ENCODE data around the gene FOXN3.
A peak's percentile ranks its signal among the peaks of the same experiment; 100 is the strongest.

The FOXN3 gene

DNA sequence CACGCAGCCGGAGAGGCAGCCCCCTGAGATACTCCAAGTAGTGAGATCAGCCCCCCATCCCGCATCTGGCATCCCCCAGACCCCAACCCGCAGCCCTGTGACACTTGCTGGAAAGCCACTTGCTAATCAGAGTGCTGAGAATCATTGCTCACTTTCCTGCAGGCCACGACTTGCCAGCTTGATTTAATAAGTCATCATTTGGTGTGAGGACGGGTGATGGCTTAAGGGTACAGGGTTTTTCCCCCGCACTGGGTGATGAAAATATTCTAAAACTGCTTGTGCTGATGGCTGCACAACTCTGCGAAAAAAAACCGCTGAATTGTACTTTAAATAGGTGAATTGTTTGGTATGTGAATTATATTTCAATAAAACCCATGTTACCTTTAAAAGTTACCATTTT, 171.2 kb downstream of the FOXN3 start:
- TF ChIP-seq, protein P1, sequence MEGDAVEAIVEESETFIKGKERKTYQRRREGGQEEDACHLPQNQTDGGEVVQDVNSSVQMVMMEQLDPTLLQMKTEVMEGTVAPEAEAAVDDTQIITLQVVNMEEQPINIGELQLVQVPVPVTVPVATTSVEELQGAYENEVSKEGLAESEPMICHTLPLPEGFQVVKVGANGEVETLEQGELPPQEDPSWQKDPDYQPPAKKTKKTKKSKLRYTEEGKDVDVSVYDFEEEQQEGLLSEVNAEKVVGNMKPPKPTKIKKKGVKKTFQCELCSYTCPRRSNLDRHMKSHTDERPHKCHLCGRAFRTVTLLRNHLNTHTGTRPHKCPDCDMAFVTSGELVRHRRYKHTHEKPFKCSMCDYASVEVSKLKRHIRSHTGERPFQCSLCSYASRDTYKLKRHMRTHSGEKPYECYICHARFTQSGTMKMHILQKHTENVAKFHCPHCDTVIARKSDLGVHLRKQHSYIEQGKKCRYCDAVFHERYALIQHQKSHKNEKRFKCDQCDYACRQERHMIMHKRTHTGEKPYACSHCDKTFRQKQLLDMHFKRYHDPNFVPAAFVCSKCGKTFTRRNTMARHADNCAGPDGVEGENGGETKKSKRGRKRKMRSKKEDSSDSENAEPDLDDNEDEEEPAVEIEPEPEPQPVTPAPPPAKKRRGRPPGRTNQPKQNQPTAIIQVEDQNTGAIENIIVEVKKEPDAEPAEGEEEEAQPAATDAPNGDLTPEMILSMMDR (IDR thresholded peaks at IDR 0.05; ENCODE audit: insufficient read depth, low read depth, low read length, missing control alignments): no peak
- DNase-seq (ENCODE audit: low read depth): peak; percentile 91
- H3K4me3 ChIP-seq (ENCODE audit: low read length): no peak overlapping the region

DNA sequence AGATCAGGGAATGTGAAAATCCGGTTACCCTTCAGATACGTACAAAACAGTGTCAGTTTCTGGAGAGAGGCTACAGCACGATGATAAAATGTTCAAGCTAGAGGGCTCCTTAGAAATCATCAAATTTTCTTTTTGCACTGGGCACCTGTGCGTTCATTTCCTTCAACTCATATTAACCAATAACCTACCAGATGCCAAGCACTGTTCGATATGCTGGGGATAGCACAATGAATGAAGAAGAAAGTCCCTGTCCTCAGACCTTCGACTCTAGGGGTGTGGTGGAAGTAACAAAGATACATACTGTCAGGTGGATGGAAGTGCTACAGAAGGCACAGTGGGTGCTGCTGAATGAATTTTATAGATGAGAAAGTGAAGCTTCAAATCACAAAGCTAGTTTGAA, 172.3 kb downstream of the FOXN3 start:
- DNase-seq (ENCODE audit: low read depth): no peak
- TF ChIP-seq, protein P1 (IDR thresholded peaks at IDR 0.05; ENCODE audit: insufficient read depth, low read depth, low read length, missing control alignments): no peak
- no peak overlapping the region for H3K4me3 ChIP-seq (ENCODE audit: low read length)

DNA sequence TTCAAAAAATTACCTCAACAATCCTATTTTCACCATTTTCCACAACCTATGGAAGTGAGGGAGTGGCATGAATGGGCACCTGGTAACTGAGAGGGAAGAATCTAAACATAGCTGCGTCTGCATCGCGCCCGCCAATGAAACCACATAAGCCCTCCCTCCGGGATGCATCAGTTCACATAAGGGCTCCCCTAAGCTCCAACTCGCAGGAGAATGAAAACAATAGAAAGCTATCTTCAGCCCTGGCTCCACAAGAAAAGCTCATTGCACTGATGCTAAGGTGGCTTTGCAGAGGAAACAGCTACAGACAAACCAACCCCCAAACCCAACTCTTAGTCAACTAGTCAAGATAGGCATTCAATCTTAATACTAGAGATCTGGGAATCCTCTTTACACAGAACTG, 173.3 kb downstream of the FOXN3 start:
- no peak for DNase-seq (ENCODE audit: low read depth)
- TF ChIP-seq, protein P1 (IDR thresholded peaks at IDR 0.05; ENCODE audit: insufficient read depth, low read depth, low read length, missing control alignments): no peak
- H3K4me3 ChIP-seq (ENCODE audit: low read length): no peak overlapping the region

DNA sequence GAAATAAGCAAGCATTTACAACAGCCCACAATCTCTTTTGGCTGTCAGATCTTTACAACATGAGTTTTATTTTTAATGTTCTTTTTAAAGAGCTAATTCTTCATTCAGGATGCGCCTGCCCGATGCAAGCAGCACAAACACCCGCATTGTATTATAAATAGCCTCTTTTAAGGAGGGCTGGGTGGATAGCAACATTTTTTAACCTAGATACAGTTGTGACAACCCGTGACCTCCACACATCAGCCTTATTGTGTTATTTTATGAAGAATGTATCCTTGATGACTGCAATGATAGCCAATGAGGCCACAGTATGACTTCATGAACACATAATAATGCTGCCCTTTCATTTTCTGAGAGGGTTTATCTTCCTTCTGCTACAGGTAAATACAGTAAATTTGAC, 173.7 kb downstream of the FOXN3 start:
- TF ChIP-seq, protein P1 (IDR thresholded peaks at IDR 0.05; ENCODE audit: insufficient read depth, low read depth, low read length, missing control alignments): no peak
- no peak overlapping the region for H3K4me3 ChIP-seq (ENCODE audit: low read length)
- DNase-seq (ENCODE audit: low read depth): no peak

DNA sequence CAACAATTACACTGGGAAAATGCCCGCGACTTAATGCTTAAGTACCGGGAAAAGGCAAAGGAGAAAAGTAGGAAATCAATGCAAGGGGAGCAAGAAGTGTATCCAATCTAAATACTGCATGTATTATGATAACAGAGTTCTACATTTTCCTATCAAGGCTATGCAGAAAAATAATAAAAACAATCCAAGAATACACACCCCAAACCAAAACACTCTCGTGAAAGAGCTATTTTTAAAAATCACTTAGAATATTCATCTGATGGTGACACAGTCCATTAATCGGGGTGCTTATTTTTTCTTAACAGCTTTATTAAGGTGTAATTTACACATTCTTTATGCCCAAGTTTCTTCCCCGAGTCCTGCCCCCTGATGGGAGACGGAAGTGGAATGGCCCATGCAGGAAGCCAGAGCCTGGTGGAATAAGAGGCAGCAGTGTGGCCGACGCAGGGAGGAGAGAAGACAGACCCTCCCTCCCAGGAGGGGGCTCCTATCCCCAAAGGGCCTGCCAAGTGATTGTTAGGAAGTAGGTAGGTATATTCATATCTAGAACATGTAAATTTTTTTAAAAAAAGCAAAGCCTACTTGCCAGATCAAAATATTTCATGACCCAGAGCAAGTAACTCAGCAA, 174.3 kb downstream of the FOXN3 start:
- no peak for DNase-seq (ENCODE audit: low read depth)
- TF ChIP-seq, protein P1 (IDR thresholded peaks at IDR 0.05; ENCODE audit: insufficient read depth, low read depth, low read length, missing control alignments): no peak
- H3K4me3 ChIP-seq (ENCODE audit: low read length): no peak overlapping the region

DNA sequence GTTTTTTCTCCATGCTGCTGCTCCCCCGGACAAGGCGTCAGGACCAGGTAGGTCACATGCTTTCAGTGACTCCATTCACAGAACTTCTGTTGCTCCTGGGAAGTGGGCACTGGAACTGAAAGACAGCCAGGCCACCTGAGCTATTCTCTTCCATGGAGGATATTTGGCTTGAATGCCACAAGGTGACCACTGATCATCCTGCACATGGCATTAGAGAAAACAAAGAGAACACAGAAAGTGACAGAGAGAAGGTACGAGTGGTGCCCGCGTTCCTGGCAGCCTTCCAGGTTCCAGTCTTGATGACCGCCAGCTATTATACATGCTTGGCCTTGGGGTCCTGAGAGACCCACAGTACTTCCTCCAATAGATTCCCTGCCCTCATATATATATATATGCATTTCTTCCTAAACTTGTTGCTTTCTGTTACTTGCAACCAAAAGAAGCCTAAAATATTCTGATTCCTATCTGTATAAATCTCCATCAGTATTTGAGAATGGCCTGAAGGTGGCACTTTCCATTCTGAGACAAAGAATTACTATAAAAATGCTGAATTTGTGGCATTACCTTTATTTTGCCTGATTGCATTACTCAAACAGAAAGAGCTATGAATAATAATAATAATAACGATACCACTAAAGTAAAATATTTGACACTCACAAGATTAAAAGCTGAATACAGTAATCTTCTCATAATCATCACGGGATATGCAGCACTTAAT, 174.9 kb downstream of the FOXN3 start:
- H3K4me3 ChIP-seq (ENCODE audit: low read length): no peak overlapping the region
- no peak for DNase-seq (ENCODE audit: low read depth)
- TF ChIP-seq, protein P1 (IDR thresholded peaks at IDR 0.05; ENCODE audit: insufficient read depth, low read depth, low read length, missing control alignments): no peak

DNA sequence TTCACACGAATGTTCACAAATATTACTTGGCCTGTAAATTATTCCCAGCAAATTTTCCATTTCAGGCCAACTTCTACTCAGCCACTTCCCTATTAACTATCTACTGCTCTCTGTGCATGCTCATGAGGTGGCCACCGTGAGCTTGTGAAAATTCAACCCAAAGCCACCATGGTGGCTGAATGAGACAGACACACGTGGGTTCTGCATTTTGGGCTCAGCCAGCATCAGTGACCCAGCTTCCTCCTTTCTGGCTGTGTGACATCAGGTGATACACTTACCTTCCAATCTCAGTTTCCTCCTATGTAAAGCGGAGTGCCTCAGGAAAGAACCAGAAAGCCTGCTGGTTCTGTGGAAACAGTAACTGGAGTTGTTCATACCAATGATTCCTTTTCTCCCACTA, 175.8 kb downstream of the FOXN3 start:
- H3K4me3 ChIP-seq (ENCODE audit: low read length): no peak overlapping the region
- no peak for DNase-seq (ENCODE audit: low read depth)
- TF ChIP-seq, protein P1 (IDR thresholded peaks at IDR 0.05; ENCODE audit: insufficient read depth, low read depth, low read length, missing control alignments): no peak
